GM11168 (cell line): ENCODE results near the gene CRYGD.
"Not testable (repeated sequence)": the region's sequence is repeated elsewhere in the genome, so short reads cannot be mapped to it uniquely, and the experiment has no call there.

Experiments
- in situ Hi-C: fragments of 300-500 bp; cut with MboI; formaldehyde crosslinking; loops from one replicate; pipeline ENCODE4 v1.12.0; 2022; ENCODE audit warnings: low sequenced_read_pairs; ENCODE audit not compliant: unreplicated experiment

CRYGD gene

DNA sequence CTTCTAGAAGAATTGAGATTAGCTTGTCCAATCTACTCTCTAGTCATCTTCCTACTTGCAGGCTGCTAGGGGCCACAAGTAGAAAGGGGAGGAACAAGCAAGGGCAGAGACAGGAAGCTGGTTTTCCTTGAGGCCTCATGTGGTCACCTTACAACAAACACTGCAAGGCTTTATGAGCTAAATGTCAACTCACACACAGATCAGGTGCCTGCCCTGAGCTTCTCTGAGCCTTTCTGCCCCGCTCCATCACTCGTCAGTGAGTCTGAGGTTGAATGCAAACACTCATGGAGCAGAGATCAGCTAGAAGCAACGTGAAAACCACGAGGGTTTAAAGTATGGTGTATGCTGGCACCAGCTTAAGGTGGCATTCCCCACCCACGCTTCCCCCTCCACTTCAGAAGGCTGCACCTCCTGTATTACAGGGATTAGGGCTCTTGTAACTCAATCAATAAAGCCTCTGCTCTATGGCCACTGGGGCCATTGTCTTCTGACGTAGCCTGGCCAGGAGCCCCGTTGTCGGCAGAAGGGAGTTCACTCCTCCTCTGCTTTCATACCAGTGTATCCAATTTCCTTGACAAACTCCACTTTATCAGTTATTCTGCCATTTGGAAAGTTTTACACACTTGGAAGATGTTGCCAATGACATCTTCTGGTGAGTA is 10.7 kb upstream of the CRYGD start:
- in situ Hi-C loops = no loop called here

DNA sequence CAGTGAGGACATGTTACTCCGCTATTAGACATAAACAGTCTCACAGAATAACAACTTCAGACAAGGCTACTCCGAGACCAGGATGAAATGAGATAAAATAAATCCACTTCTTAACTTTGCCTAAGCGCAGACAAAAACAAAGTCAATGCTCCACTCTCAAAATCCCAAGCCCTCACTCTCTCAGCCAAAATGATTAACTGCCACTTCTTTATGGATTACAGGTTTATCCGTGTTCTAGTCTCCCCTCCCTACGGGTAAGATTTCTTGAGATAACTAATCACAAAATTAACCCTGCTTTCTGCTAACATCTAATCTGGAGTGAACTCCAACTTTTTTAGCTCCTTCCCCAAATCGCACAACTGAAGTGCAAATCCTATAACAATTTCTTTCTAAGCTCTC is 6.4 kb upstream of the CRYGD start:
- in situ Hi-C loops = no loop called here

DNA sequence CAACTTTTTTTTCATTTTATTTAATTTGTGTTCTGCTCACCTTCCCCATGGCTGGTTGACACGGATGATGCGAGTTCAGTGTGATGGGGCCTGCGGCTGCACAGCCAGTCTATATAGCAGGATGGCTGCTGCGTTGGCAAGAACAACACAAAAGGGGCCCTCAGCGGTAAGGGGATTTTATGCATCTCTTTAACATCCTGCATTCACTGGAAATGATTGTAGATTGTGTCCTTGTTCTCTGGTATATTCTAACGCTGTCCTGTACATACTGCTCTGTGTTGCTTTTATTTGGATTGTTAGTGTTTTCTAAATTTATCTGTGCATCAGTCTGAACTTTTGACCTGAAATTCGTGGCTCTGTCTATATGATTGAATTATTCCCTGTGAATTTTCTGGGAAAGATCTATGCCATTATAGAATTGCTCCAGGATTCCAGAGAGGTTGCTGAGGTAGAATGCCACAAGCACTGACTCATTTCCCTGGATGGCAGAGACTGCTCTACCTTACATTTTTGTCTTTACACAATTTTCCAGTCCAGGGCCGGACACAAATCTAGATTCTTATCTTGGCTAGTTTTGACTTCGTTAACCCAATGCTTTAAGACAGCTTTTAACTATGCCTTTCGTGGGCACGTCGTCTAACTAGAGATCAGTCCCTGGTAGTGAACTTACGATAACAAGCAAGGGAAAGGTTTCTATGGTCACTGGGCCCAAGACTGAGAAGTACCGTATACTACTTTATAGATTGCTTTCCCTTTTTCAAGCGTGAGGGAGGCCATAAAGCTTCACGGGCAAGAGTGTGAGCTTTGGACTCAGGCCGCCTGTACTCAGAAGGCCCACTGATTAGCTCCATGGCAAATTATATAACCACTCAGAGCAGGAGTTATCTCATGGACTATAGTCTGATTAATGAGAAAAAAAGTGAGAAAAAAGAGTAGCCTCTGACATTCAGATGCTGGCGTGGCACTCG is 5.7 kb upstream of the CRYGD start, which contains the start of gene CRYGC:
CRYGC (minus strand) TSS at position 85 of the 968 bp plus-strand sequence; CDS start at position 49, 36 bp downstream.
- in situ Hi-C loops = no loop called here

DNA sequence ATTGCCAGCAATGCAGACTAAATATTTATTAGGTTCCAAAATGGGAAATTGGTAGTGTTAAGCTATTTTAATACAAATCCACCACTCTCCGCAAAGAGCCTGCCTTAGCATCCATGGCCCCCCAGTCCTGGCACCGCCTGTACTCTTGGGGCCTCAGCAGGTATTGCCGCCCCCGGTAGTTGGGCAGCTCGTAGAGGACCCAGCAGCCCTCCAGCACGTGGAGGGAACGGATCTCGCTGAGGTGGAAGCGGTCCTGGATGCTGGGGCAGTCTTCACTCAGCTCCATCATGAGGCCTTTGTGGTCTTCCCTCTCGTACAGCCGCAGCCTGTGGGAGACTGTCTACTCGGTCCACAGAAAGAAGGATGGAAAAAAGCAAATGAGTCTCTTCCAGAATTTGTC is 3.8 kb upstream of the CRYGD start:
- in situ Hi-C loops = no loop called here

DNA sequence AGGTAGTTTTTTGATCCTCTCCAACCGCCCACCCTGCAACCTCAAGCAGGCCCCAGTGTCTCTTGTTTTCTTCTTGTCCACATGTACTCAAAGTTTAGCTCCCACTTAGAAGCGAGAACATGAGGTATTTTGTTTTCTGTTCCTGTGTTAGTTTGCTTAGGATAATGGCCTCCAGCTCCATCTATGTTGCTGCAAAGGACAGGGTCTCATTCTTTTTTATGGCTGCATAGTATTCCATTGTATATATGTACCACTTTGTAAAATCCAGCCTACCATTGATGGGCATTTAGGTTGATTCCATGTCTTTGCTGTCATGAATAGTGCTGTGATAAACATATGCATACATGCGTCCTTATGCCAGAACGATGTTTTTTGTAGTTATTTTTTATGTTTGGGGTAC is 2.8 kb upstream of the CRYGD start:
- in situ Hi-C loops = no loop called here

DNA sequence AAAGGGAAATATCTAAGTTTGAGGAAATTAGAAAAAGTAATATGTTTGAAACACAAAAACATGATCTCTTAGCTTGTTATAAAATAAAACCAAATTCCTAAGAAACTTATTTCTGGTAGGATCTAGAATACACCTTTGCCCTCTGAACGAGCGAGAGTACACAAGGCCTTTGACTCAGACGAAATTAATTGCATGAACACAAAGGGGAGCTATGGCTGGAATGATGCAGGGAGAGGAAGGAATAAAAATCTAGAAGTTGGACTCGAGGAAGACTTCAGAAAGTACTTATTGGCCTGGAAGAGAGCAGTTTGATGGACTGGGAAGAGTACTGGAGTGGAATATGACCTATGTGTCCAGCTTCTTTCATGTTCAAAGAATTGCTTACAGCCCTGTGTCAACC is 927 bp upstream of the CRYGD start:
- in situ Hi-C loops = no loop called here

DNA sequence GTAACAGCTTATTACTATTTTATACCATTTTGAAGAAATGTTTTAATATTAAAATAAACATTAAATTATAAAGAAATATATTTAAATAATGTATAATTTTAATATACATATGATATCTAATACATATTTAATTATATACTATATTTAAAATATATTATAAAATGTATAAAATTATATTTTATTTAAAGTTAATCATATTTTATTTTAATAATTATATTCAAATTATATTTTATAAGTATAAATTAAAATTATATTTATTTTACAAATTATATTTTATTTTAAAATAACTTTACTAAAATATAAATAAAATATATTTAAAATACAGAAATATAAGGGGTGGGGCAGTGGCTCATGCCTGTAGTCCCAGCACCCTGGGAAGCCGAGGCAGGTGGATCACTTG is 2.1 kb downstream of the CRYGD start:
- in situ Hi-C loops = no loop called here

DNA sequence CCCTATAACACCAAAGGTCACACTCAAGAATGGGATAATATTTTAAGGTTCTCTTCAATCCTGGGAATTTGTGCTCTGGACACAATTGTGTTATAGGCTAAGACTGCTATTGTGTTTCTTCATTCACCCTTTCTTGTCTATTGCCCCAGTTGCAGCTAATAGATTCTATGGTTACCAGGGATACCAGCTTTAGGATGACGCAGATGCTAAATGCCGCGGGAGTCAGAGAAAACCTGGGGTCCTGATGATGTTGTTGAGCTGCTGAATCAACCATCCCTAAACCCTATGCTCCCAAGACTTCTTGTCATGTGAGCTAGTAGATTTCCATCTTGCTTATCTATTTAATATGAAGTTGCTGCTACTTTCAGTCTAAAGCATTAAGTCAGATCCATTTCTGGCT is 5.4 kb downstream of the CRYGD start:
- in situ Hi-C loops = no loop called here

DNA sequence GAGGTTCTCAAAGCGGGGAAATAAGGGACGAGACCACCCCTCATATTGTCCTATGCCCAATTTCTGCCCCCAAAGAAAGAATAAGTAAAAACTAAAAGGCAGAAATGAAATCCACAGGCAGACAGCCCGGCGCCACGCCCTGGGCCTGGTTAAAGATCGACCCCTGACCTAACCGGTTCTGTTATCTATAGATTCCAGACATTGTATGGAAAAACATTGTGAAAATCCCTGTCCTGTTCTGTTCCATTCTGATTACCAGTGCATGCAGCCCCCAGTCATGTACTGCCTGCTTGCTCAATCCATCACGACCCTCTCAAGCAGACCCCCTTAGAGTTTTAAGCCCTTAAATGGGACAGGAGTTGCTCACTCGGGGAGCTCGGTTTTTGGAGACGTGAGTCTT is 6.9 kb downstream of the CRYGD start:
- in situ Hi-C loops = not testable (repeated sequence)

DNA sequence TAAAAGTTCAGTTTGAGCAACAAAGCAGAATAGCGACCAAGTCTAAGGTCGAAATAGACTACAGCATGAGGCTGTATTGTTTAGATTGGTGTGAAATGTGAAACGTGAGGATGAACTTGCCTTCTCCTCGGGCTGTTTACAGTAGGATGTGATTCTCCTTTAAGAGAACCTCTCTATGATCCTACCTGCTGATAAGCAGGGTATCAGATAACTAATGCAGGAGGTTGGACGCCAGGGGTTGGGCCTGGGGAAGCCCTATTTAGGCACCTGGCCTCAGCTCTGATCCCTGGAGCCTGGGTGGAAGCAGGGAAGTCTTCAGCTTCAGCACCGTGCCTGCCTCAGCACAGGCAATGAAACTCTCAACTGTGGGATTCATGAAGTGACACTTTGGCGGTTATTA is 11.4 kb downstream of the CRYGD start:
- in situ Hi-C loops = no loop called here

DNA sequence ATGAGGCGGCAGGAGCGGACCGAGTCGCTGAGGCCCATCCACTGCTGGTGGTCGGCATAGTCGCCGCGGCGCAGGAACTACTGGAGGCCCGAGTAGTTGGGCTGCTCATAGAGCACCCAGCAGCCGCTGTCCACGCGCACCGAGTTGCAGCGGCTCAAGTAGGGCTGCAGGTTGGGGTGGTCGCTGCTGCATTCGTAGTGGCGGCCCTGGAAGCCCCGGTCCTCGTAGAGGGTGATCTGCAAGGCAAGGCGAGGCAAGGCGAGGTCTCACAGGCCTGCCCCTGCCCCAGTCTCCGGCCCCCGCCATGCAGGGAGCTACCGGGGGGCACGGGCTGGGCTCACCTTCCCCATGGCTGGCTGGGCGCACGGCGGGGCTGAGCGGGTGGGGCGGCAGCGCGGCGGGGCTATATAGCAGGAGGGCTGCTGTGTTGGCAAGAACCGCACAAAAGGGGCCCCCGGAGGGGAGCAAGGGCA is 12.0 kb downstream of the CRYGD start:
- in situ Hi-C loops = not testable (repeated sequence)

DNA sequence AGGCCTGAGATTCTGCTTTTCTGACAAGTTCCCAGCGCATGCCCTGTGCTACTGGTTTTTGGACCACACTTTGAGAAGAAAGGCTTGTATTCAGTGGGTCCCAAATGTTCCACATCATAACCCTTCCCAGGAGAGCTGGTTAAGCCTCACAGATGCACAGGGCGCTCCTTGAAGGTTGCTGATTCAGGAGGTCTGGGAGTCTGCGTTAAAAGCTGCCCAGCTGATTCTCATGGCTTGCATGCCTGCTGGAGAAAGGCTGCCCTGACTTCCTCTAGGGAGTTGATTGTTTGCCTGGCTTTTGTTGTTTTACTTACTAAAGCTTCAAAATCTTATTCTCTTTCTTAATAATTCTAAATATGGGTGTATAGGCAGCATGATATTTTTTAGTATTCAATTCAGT is 20.7 kb downstream of the CRYGD start:
- in situ Hi-C loops = no loop called here

DNA sequence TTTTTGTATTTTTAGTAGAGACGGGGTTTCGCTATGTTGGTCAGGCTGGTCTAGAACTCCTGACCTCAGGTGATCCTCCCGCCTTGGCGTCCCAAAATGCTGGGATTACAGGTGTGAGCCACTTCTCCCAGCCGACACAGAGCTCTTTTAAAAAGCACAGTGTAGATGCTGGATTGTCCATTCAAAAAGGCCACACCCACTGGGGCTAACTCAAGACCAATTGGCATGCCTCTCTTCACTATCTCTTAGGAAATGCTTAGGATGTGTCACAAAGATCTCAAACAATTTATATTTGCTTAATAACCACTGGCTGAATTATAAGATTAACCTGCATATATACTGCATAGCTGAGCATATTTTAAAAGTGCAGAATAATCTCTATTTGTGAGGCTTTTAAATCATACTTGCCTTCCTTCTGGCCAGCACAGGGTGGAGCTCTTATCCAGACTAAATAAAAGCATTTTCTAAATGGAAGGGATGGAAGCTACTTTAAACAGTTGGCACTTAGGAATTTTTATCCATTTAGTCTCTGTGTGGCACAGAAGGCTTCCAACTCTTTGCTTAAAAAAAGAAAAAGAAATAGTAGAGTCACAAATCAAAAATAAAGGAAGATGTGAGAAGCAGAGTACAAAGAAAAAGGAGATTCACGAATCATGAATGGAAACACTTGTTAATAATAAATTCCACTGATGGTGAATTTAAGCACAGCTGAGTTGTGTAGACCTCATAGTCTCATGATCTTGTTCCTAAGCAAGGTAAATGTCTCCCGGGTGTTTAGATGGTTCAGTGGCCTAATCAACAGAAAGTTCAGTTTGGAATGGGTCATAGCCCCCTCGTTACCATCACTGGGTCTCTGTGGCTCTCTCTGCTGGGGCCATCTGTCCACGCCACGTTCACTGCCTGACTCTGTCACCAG is 22.4 kb downstream of the CRYGD start:
- in situ Hi-C loops = no loop called here

DNA sequence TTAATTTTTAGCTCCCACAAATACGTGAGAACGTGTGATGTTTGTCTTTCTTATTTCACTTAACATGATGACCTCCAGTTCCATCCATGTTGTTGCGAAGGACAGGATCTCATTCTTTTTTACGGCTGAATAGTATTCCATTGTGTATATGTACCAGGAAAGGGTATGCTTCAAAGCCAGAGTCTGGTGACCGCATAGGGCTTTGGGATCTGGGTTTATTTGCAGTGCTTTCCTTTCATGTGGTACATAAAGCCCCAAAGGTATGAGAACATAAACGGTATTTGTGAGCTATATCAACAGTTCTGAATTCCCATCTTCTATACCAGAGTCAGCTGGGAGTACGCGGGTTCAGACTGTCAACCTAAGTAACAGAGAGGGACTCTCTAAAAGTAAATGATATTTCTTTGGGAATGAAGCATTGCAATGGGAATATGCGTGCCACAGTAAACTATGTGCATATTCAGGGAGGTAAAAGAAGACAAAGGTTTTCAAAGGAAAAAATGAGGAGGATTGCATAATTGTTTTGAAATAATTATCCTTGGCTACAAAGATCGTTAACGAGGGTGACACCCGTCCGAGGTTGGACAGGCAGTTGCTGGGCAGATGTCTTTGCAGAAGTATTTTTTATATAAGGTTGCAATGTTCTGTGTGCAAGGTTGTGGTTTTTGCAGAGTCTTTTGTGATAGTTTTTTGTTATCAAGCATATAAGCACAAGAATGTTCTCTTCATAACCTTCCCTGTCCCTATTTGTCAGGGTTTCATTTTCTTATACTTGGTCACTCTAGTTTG is 24.4 kb downstream of the CRYGD start:
- in situ Hi-C loops = no loop called here

DNA sequence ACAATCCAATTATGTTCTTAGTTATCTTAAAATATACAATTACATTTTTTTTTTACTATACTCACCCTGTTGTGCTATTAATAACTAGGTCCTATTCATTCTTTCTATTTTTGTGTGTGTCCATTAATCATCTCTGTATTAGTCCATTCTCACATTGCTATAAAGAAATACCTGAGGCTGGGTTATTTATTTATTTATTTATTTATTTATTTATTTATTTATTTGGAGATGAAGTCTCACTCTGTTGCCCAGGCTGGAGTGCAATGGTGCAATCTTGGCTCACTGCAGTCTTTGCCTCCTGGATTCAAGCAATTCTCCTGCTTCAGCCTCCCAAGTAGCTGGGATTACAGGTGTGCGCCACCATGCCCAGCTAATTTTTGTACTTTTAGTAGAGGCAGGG is 25.6 kb downstream of the CRYGD start:
- in situ Hi-C loops = not testable (repeated sequence)

DNA sequence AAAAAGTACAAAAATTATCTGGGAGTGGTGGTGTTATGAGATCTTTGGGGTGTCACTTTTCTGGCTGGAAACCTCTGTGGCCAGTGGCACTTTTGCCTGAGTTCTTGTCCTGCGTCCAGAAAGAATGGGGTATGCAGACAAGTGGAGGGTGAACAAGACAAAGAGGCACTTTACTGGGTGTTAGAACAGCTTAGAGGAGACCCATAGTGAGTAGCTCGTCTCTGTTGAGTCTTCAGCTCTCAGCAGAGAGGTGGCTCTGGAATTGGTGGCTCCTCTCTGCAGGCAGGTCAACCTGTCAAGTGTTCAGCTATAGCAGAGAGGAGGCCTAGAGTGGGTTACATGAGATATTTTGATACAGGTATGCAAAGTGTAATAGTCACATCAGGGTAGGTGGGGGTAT is 26.1 kb downstream of the CRYGD start:
- in situ Hi-C loops = no loop called here

DNA sequence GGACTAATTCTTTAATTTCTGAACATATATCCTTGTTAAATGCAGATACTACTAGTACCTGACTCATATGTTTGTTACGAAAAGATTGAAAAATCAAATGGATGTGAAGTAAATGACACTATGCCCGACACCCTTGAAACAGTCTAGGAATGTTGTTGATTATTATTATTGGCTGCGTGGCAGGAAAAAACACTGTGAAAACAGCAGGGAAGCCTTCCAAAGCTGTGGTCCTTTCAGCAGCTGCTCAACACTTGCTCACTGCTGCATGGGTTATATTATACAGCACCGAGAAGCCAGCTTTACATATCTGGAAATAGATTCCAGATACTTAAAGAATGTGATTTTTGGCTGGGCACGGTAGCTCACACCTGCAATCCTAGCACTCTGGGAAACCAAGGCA is 26.5 kb downstream of the CRYGD start:
- in situ Hi-C loops = no loop called here

DNA sequence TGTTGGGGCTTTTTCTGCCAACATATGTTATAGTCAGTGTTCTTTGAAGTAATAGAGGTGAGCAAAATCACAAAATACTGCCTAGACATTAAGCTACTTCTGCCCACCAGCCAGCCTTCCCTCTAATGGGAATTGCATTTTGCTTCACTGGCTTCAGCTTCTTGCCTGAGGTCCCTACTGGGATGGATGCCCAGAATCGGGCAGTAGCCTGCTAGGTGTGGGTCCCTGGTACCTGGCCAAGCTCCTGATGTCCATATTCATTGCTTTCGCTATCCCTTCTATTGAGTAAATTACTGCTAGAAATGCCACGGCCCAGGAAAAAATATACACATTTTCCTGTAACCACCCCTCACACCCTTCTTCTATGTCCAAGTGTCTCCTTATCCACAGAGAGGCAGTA is 27.0 kb downstream of the CRYGD start:
- in situ Hi-C loops = no loop called here

DNA sequence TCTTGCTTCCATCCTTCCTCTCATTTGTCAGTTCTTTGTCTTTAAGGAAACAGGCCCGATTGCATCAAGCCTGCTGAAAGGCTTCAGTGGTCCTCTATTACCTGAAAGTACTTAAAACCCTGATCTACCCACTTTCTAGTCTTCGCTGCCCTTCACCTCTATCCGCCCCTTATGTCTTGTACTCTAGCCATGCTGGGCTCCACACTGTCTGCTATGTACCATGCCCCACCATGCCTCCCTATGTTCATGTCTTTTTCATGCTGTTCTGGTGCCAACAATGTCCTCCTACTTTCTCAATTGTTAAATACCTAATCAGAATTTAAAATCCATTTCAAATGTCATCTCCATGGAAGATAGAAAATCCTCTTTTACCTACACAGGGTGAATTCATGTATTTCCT is 28.2 kb downstream of the CRYGD start:
- in situ Hi-C loops = no loop called here

DNA sequence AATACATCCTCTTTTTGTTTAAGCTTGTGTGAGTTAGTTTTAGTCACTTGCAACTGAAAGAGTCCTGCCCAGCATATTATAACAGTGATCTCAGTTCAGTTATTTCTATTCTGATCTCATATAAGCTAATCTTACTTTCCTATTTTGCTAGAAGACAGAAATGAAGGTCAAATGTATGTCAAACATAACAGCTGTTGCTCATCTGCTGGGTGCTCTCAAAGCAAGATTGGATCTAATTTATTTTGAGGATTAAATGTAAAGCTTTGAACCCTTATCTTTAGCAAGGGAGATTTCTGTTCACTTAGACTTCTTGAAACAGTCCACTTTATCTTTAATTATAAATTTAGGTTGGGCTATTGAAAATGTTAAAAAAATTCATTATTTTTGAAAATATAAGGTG is 31.2 kb downstream of the CRYGD start:
- in situ Hi-C loops = no loop called here
